Measurements from ENCODE around the gene NELFE. TPM values are rescaled to one million over a fixed set of nuclear protein-coding genes. Genes with fewer than 3 reads are reported as not detected.

Gene NELFE
- polyA plus RNA-seq, 1 donor (not counting 4 experiments of a cell fraction or from before 2014, with no cell fraction given), result 51.9 TPM

GRCh38 chr6:31956796-31957195 lies 2.0 kb downstream of the NELFE start:
- no peaks in the 10 kb centered on the region for H3K9me3 ChIP-seq (ENCODE audit: control insufficient read depth, low read depth, low read length)
- H3K4me3 ChIP-seq (ENCODE audit: control insufficient read depth in 2 of 3, extremely low read depth in 1 of 3, insufficient read depth in 2 of 3, low read depth in 1 of 3, low read length in 3 of 3), result no peak overlapping the region
- no peak for DNase-seq (ENCODE audit: low read depth, low spot score)
- no peak for FAIRE-seq
- no peaks in the 10 kb centered on the region for H4K20me1 ChIP-seq (ENCODE audit: control insufficient read depth, extremely low read depth, insufficient read depth, low read length)
- no peak overlapping the region for H2AFZ ChIP-seq (ENCODE audit: control insufficient read depth, low read length)
- dilution Hi-C loops (cut with MboI; ENCODE audit: extremely low pct_ligation_motif_present, low sequenced_read_pairs), result no loop called here
- H3K27me3 ChIP-seq (ENCODE audit: control insufficient read depth, extremely low read depth, insufficient read depth, low read length), result no peaks in the 10 kb centered on the region
- H3K4me1 ChIP-seq (ENCODE audit: control insufficient read depth, extremely low read depth, insufficient read depth, low read length), result peaks cover 15% of the 10 kb centered on the region
- no peak overlapping the region for H3K9ac ChIP-seq (ENCODE audit: control insufficient read depth, extremely low read depth, insufficient read depth, low read length)
- TF ChIP-seq, protein P1, sequence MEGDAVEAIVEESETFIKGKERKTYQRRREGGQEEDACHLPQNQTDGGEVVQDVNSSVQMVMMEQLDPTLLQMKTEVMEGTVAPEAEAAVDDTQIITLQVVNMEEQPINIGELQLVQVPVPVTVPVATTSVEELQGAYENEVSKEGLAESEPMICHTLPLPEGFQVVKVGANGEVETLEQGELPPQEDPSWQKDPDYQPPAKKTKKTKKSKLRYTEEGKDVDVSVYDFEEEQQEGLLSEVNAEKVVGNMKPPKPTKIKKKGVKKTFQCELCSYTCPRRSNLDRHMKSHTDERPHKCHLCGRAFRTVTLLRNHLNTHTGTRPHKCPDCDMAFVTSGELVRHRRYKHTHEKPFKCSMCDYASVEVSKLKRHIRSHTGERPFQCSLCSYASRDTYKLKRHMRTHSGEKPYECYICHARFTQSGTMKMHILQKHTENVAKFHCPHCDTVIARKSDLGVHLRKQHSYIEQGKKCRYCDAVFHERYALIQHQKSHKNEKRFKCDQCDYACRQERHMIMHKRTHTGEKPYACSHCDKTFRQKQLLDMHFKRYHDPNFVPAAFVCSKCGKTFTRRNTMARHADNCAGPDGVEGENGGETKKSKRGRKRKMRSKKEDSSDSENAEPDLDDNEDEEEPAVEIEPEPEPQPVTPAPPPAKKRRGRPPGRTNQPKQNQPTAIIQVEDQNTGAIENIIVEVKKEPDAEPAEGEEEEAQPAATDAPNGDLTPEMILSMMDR (optimal IDR thresholded peaks at IDR 0.05 in 1 of 3, IDR thresholded peaks at IDR 0.05 in 1 of 3, conservative IDR thresholded peaks at IDR 0.05 in 1 of 3; ENCODE audit: extremely low read depth in 1 of 3, insufficient read depth in 2 of 3, low read length in 3 of 3), result no peak
- no peak for TF ChIP-seq EZH2 (IDR thresholded peaks at IDR 0.05; ENCODE audit: low read length)
- H3K36me3 ChIP-seq (ENCODE audit: control insufficient read depth in 2 of 2, extremely low read depth in 1 of 2, insufficient read depth in 2 of 2, low read length in 2 of 2), result peaks cover 31 to 58% of the 10 kb centered on the region in 2 experiments
- peaks cover 27% of the 10 kb centered on the region for H3K79me2 ChIP-seq (ENCODE audit: control insufficient read depth, insufficient read depth, low read length)
- no peak overlapping the region for H3K4me2 ChIP-seq (ENCODE audit: control insufficient read depth, extremely low read depth, insufficient read depth, low read depth, low read length)
- H3K27ac ChIP-seq (ENCODE audit: control insufficient read depth, insufficient read depth, low read length), result no peak overlapping the region
- H3K9me1 ChIP-seq (ENCODE audit: control insufficient read depth, extremely low read depth, insufficient read depth, low read length), result no peaks in the 10 kb centered on the region

DNA sequence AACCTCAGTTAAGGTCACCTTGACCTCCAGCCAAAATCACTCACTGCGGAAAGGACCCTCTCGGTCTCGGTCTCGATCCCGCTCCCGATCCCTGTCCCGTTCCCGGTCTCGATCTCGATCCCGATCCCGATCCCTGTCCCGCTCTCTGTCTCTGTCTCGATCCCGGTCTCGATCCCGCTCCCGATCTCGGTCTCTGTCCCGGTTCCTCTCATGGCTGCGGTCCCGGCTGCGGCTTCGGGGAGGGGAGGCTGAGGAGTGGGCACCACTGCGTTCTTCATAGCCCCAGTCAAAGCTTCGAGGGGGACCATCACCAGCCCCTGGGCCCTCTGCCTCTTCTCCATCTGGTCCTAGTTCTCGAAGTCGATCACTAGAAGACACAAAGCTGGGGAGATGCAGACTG lies 4.3 kb downstream of the NELFE start:
- dilution Hi-C loops (cut with MboI; ENCODE audit: extremely low pct_ligation_motif_present, low sequenced_read_pairs), result no loop called here
- peaks cover 29 to 47% of the 10 kb centered on the region in 2 experiments for H3K36me3 ChIP-seq (ENCODE audit: control insufficient read depth in 2 of 2, extremely low read depth in 1 of 2, insufficient read depth in 2 of 2, low read length in 2 of 2)
- DNase-seq (ENCODE audit: low read depth, low spot score) (no peak), FAIRE-seq (no peak)
- H3K9ac ChIP-seq (ENCODE audit: control insufficient read depth, extremely low read depth, insufficient read depth, low read length), result no peak overlapping the region
- no peak overlapping the region for H2AFZ ChIP-seq (ENCODE audit: control insufficient read depth, low read length)
- no peak overlapping the region for H3K4me2 ChIP-seq (ENCODE audit: control insufficient read depth, extremely low read depth, insufficient read depth, low read depth, low read length)
- H3K9me3 ChIP-seq (ENCODE audit: control insufficient read depth, low read depth, low read length), result no peaks in the 10 kb centered on the region
- no peaks in the 10 kb centered on the region for H3K27me3 ChIP-seq (ENCODE audit: control insufficient read depth, extremely low read depth, insufficient read depth, low read length)
- no peaks in the 10 kb centered on the region for H4K20me1 ChIP-seq (ENCODE audit: control insufficient read depth, extremely low read depth, insufficient read depth, low read length)
- H3K27ac ChIP-seq (ENCODE audit: control insufficient read depth, insufficient read depth, low read length), result no peak overlapping the region
- peaks cover 20% of the 10 kb centered on the region for H3K79me2 ChIP-seq (ENCODE audit: control insufficient read depth, insufficient read depth, low read length)
- TF ChIP-seq, protein P1 (optimal IDR thresholded peaks at IDR 0.05 in 1 of 3, IDR thresholded peaks at IDR 0.05 in 1 of 3, conservative IDR thresholded peaks at IDR 0.05 in 1 of 3; ENCODE audit: extremely low read depth in 1 of 3, insufficient read depth in 2 of 3, low read length in 3 of 3), result no peak
- no peak for TF ChIP-seq EZH2 (IDR thresholded peaks at IDR 0.05; ENCODE audit: low read length)
- no peaks in the 10 kb centered on the region for H3K9me1 ChIP-seq (ENCODE audit: control insufficient read depth, extremely low read depth, insufficient read depth, low read length)
- no peak overlapping the region for H3K4me3 ChIP-seq (ENCODE audit: control insufficient read depth in 2 of 3, extremely low read depth in 1 of 3, insufficient read depth in 2 of 3, low read depth in 1 of 3, low read length in 3 of 3)
- H3K4me1 ChIP-seq (ENCODE audit: control insufficient read depth, extremely low read depth, insufficient read depth, low read length), result peaks cover 11% of the 10 kb centered on the region

Data from keratinocyte (primary cell).